GM19023 (cell line): Measurements from ENCODE around the gene MAGEB5.
"Not testable (repeated sequence)": the region's sequence is repeated elsewhere in the genome, so short reads cannot be mapped to it uniquely, and the experiment has no call there.

Source experiments
- ATAC-seq: cut with Tn5 transposase; IDR thresholded peaks from one replicate; pipeline ENCODE4 v1.9.1; 2021; ENCODE audit warnings: mild to moderate bottlenecking, moderate library complexity; ENCODE audit not compliant: unreplicated experiment

The MAGEB5 gene

GRCh38 chrX:26215869-26216268 lies at the start of gene MAGEB5:
Gene MAGEB5 (plus strand): TSS chrX:26216169. CDS start chrX:26217302, 1,133 bp downstream.
- no peak for ATAC-seq

- ATAC-seq: no peak
Measured at GRCh38 chrX:26192204-26192603, 23.8 kb upstream of the MAGEB5 start, which contains the start of gene MAGEB6. Gene MAGEB6 (plus strand): TSS chrX:26192440. CDS start chrX:26193847, 1,407 bp downstream.

GRCh38 chrX:26203561-26203960 lies 12.4 kb upstream of the MAGEB5 start:
- no peak for ATAC-seq

- not testable (repeated sequence) for ATAC-seq
Measured at GRCh38 chrX:26204717-26205116, 11.3 kb upstream of the MAGEB5 start.

- no peak for ATAC-seq
Measured at GRCh38 chrX:26208012-26208411, 8.0 kb upstream of the MAGEB5 start.

GRCh38 chrX:26219351-26219750 lies 3.4 kb downstream of the MAGEB5 start:
- ATAC-seq: no peak

GRCh38 chrX:26234177-26234576 lies 18.2 kb downstream of the MAGEB5 start:
- no peak for ATAC-seq

GRCh38 chrX:26253526-26253925 lies 37.6 kb downstream of the MAGEB5 start:
- ATAC-seq: no peak

GRCh38 chrX:26254436-26254835 lies 38.5 kb downstream of the MAGEB5 start:
- no peak for ATAC-seq

GRCh38 chrX:26262121-26262523 lies 46.2 kb downstream of the MAGEB5 start:
- ATAC-seq: no peak
